ENCODE measurements around the gene NCS1. TPM values are rescaled to one million over a fixed set of nuclear protein-coding genes. Genes with fewer than 3 reads are reported as not detected.
"Not testable (repeated sequence)": the region's sequence is repeated elsewhere in the genome, so short reads cannot be mapped to it uniquely, and the experiment has no call there.

NCS1 gene
- total RNA-seq, 1 donor from 2014 or later = 126 TPM

GRCh38 chr9:130256644-130257043, 84.4 kb downstream of the NCS1 start:
- no peak for DNase-seq (ENCODE audit: low read depth)
- FAIRE-seq = no peak
- TF ChIP-seq CTCF (IDR thresholded peaks at IDR 0.05; ENCODE audit: insufficient read depth, low read depth, low read length) (no peak), EZH2 (IDR thresholded peaks at IDR 0.05; ENCODE audit: insufficient read depth, low read length) (no peak)
- Histone ChIP-seq H3K27me3 (ENCODE audit: insufficient read depth, low read length) (peaks cover 24% of the 10 kb centered on the region), H3K36me3 (ENCODE audit: insufficient read depth, low read length) (no peaks in the 10 kb centered on the region), H4K20me1 (ENCODE audit: insufficient read depth, low read length) (no peaks in the 10 kb centered on the region), H3K79me2 (ENCODE audit: insufficient read depth, low read length) (no peaks in the 10 kb centered on the region), H3K9me3 (ENCODE audit: insufficient read depth, low read depth, low read length) (no peaks in the 10 kb centered on the region), H2AFZ (ENCODE audit: low read depth, low read length) (no peak overlapping the region), H3K4me1 (ENCODE audit: insufficient read depth, low read length) (no peaks in the 10 kb centered on the region), H3K9ac (ENCODE audit: low read length) (no peak overlapping the region), H3K27ac (ENCODE audit: low read depth, low read length) (no peak overlapping the region), H3K4me3 (ENCODE audit: insufficient read depth, low read depth, low read length) (no peak overlapping the region), H3K4me2 (ENCODE audit: low read length) (no peak overlapping the region)
- Mint-ChIP-seq H3K36me3 (ENCODE audit: low read depth, unreplicated experiment) (peaks cover 4% of the 10 kb centered on the region), H3K4me1 (ENCODE audit: low read depth, unreplicated experiment) (peaks cover 8% of the 10 kb centered on the region), H3K9me3 (ENCODE audit: unreplicated experiment) (no peaks in the 10 kb centered on the region), H3K27me3 (ENCODE audit: low read depth, unreplicated experiment) (peaks cover 21% of the 10 kb centered on the region), H3K4me3 (ENCODE audit: unreplicated experiment) (no peak overlapping the region), H3K27ac (ENCODE audit: unreplicated experiment) (no peak overlapping the region)

GRCh38 chr9:130258137-130258536, 85.9 kb downstream of the NCS1 start:
- not testable (repeated sequence) for H2AFZ ChIP-seq (ENCODE audit: low read depth, low read length); H3K79me2 ChIP-seq (ENCODE audit: insufficient read depth, low read length); FAIRE-seq; H3K9me3 Mint-ChIP-seq (ENCODE audit: unreplicated experiment); H3K36me3 Mint-ChIP-seq (ENCODE audit: low read depth, unreplicated experiment); H3K9ac ChIP-seq (ENCODE audit: low read length); H3K27ac ChIP-seq (ENCODE audit: low read depth, low read length); DNase-seq (ENCODE audit: low read depth); H3K4me2 ChIP-seq (ENCODE audit: low read length); H4K20me1 ChIP-seq (ENCODE audit: insufficient read depth, low read length); H3K4me1 ChIP-seq (ENCODE audit: insufficient read depth, low read length); H3K36me3 ChIP-seq (ENCODE audit: insufficient read depth, low read length); H3K4me3 Mint-ChIP-seq (ENCODE audit: unreplicated experiment); H3K9me3 ChIP-seq (ENCODE audit: insufficient read depth, low read depth, low read length); H3K4me3 ChIP-seq (ENCODE audit: insufficient read depth, low read depth, low read length); H3K27ac Mint-ChIP-seq (ENCODE audit: unreplicated experiment)
- H3K4me1 Mint-ChIP-seq (ENCODE audit: low read depth, unreplicated experiment) = peaks cover 11% of the 10 kb centered on the region
- H3K27me3 Mint-ChIP-seq (ENCODE audit: low read depth, unreplicated experiment) = peaks cover 28% of the 10 kb centered on the region
- peaks cover 39% of the 10 kb centered on the region for H3K27me3 ChIP-seq (ENCODE audit: insufficient read depth, low read length)

GRCh38 chr9:130259044-130259443, 86.8 kb downstream of the NCS1 start:
- FAIRE-seq (no peak), DNase-seq (ENCODE audit: low read depth) (no peak)
- peaks cover 2% of the 10 kb centered on the region for H3K36me3 Mint-ChIP-seq (ENCODE audit: low read depth, unreplicated experiment)
- no peak for TF ChIP-seq EZH2 (IDR thresholded peaks at IDR 0.05; ENCODE audit: insufficient read depth, low read length)
- TF ChIP-seq CTCF (IDR thresholded peaks at IDR 0.05; ENCODE audit: insufficient read depth, low read depth, low read length) = no peak
- Histone ChIP-seq H3K27me3 (ENCODE audit: insufficient read depth, low read length) (peaks cover 48% of the 10 kb centered on the region), H3K79me2 (ENCODE audit: insufficient read depth, low read length) (no peaks in the 10 kb centered on the region), H2AFZ (ENCODE audit: low read depth, low read length) (no peak overlapping the region), H3K9ac (ENCODE audit: low read length) (no peak overlapping the region), H3K9me3 (ENCODE audit: insufficient read depth, low read depth, low read length) (no peaks in the 10 kb centered on the region), H3K4me2 (ENCODE audit: low read length) (no peak overlapping the region), H3K36me3 (ENCODE audit: insufficient read depth, low read length) (no peaks in the 10 kb centered on the region), H4K20me1 (ENCODE audit: insufficient read depth, low read length) (no peaks in the 10 kb centered on the region), H3K4me1 (ENCODE audit: insufficient read depth, low read length) (peaks cover 2% of the 10 kb centered on the region), H3K4me3 (ENCODE audit: insufficient read depth, low read depth, low read length) (no peak overlapping the region), H3K27ac (ENCODE audit: low read depth, low read length) (no peak overlapping the region)
- peaks cover 14% of the 10 kb centered on the region for H3K4me1 Mint-ChIP-seq (ENCODE audit: low read depth, unreplicated experiment)
- H3K27ac Mint-ChIP-seq (ENCODE audit: unreplicated experiment) = no peak overlapping the region
- peaks cover 37% of the 10 kb centered on the region for H3K27me3 Mint-ChIP-seq (ENCODE audit: low read depth, unreplicated experiment)
- H3K4me3 Mint-ChIP-seq (ENCODE audit: unreplicated experiment) = no peak overlapping the region
- H3K9me3 Mint-ChIP-seq (ENCODE audit: unreplicated experiment) = no peaks in the 10 kb centered on the region

Data from astrocyte (in vitro differentiated cells and primary cell).